B cell (primary cell): Measurements from ENCODE around the gene LDB3. TPM values are rescaled to one million over a fixed set of nuclear protein-coding genes. Genes with fewer than 3 reads are reported as not detected.

ENCODE experiments used
- ATAC-seq: fragments of 200-7000 bp; cut with Tn5 transposase; one replicate; pipeline ENCODE4 v1.10.0; 2021; ENCODE audit warnings: low read depth, mild to moderate bottlenecking, moderate number of reproducible peaks, moderate library complexity
- CTCF ChIA-PET: fragments of 350-600 bp; sonication (Branson Sonifier 250); formaldehyde crosslinking; loops from one replicate; lab custom pipeline; 2021; ENCODE audit warnings: antibody characterized with exemption, inconsistent platforms; lab: Charles Lee
- POLR2A ChIA-PET: fragments of 350-600 bp; sonication (Branson Sonifier 250); formaldehyde crosslinking; loops from one replicate; lab custom pipeline; 2021; ENCODE audit warnings: antibody characterized with exemption; lab: Charles Lee
- DNase-seq: peaks from one replicate; pipeline ENCODE4 v3.0.0; 2013
- H2AFZ ChIP-seq: 2 replicates; pipeline ENCODE4 v1.6.1; 2012; ENCODE audit warnings: mild to moderate bottlenecking, low read depth, low read length; ENCODE audit not compliant: insufficient read depth, poor library complexity, severe bottlenecking
- H3K27ac ChIP-seq, 2 donors: 1 replicate in 1 of 2; 2 replicates in 1 of 2; pipeline ENCODE4 v1.5.1; 2012 to 2013; ENCODE audit warnings: low read length in 2 of 2, mild to moderate bottlenecking in 2 of 2, moderate library complexity in 1 of 2
- H3K27me3 ChIP-seq, 4 experiments: fragments of 200-600 bp in 1 of 4; sonication (generic) in 1 of 4; replicated peaks in 1 of 4; 1 replicate in 2 of 4; 2 replicates in 2 of 4; pipeline versions ENCODE4 v1.6.1 to v1.7.0; 2013 to 2016; ENCODE audit warnings: low read length in 3 of 4, mild to moderate bottlenecking in 2 of 4, mixed read lengths in 1 of 4, moderate library complexity in 1 of 4; ENCODE audit not compliant: insufficient read depth in 4 of 4, control insufficient read depth in 3 of 4; ENCODE audit errors: control extremely low read depth in 1 of 4
- H3K36me3 ChIP-seq, 2 experiments: replicated peaks in 1 of 2; 1 replicate in 1 of 2; 2 replicates in 1 of 2; pipeline versions ENCODE4 v1.6.1 to v1.7.1; 2013; ENCODE audit warnings: low read length in 1 of 2; ENCODE audit not compliant: insufficient read depth in 2 of 2, control insufficient read depth in 1 of 2; ENCODE audit errors: control extremely low read depth in 1 of 2, extremely low read depth in 1 of 2
- H3K4me1 ChIP-seq, 2 donors: fragments of 200-600 bp in 1 of 2; sonication (generic) in 1 of 2; 1 replicate in 1 of 2; 2 replicates in 1 of 2; pipeline versions ENCODE4 v1.5.1 to v1.6.1; 2013 to 2017; ENCODE audit warnings: low read length in 2 of 2; ENCODE audit not compliant: control insufficient read depth in 2 of 2, insufficient read depth in 2 of 2
- H3K4me2 ChIP-seq: replicated peaks from 2 replicates; pipeline ENCODE3; 2012; ENCODE audit warnings: mild to moderate bottlenecking, low read depth, low read length; ENCODE audit not compliant: poor library complexity, severe bottlenecking
- H3K4me3 ChIP-seq, 5 experiments: fragments of 200-600 bp in 1 of 5; sonication (generic) in 1 of 5; 1 replicate in 3 of 5; 2 replicates in 2 of 5; pipeline versions ENCODE4 v1.5.1 to v1.7.0; 2011 to 2016; ENCODE audit warnings: low read length in 4 of 5, mild to moderate bottlenecking in 4 of 5, low read depth in 2 of 5, control low read depth in 1 of 5, moderate library complexity in 1 of 5; ENCODE audit not compliant: insufficient read depth in 1 of 5; ENCODE audit errors: control extremely low read depth in 1 of 5, extremely low read depth in 1 of 5
- H3K79me2 ChIP-seq: fragments of 200-600 bp; sonication (generic); one replicate; pipeline ENCODE4 v1.6.0; 2016; ENCODE audit warnings: low read length; ENCODE audit not compliant: control insufficient read depth, insufficient read depth
- H3K9ac ChIP-seq: fragments of 200-600 bp; sonication (generic); 2 replicates; pipeline ENCODE4 v1.6.1; 2017; ENCODE audit warnings: mild to moderate bottlenecking, low read length, moderate library complexity
- H3K9me3 ChIP-seq, 3 donors: one replicate each; pipeline versions ENCODE4 v1.6.1 to v1.7.1; 2013; ENCODE audit warnings: low read length in 2 of 3; ENCODE audit not compliant: control insufficient read depth in 2 of 3, insufficient read depth in 1 of 3; ENCODE audit errors: control extremely low read depth in 1 of 3
- H4K20me1 ChIP-seq: 2 replicates; pipeline ENCODE4 v1.6.0; 2012; ENCODE audit warnings: mild to moderate bottlenecking, low read length; ENCODE audit not compliant: insufficient read depth, control insufficient read depth, poor library complexity, severe bottlenecking
- H3K27ac Mint-ChIP-seq: one replicate; pipeline ENCODE4 v1.8.0; 2021; ENCODE audit warnings: mixed read lengths
- H3K27me3 Mint-ChIP-seq: one replicate; pipeline ENCODE4 v1.8.0; 2021; ENCODE audit warnings: mixed read lengths
- H3K4me1 Mint-ChIP-seq: one replicate; pipeline ENCODE4 v1.8.0; 2021; ENCODE audit warnings: mixed read lengths
- H3K4me3 Mint-ChIP-seq: one replicate; pipeline ENCODE4 v1.8.0; 2021; ENCODE audit warnings: mixed read lengths
- H3K9me3 Mint-ChIP-seq: one replicate; pipeline ENCODE4 v1.8.0; 2022; ENCODE audit warnings: mixed read lengths; ENCODE audit not compliant: insufficient read depth
- EZH2 ChIP-seq: IDR thresholded peaks from 2 replicates; pipeline ENCODE4 v1.6.1; 2012; ENCODE audit warnings: borderline replicate concordance, low read depth, mild to moderate bottlenecking, moderate library complexity, low read length; ENCODE audit not compliant: insufficient read depth, poor library complexity, severe bottlenecking
- WGBS: methylation state at CpG from one replicate; pipeline ENCODE4 v1.1.5; 2013; ENCODE audit warnings: missing lambda C conversion rate; ENCODE audit not compliant: insufficient coverage; 5-methylcytosine and 5-hydroxymethylcytosine counted together
- intact Hi-C: fragments of 100-400 bp; cut with micrococcal nuclease; formaldehyde crosslinking; loops from one replicate; pipeline ENCODE4 v1.10.0; 2022
- polyA plus RNA-seq: library from polyadenylated mRNA; depleted of rRNA; stranded (reverse); fragments of >200 nt; gene quantifications from 2 replicates; pipeline ENCODE4 v1.2.3, GENCODE V29; 2012
- total RNA-seq, 2 donors: library from RNA; stranded (reverse); fragments of 120-200 nt in 1 of 2; gene quantifications; 1 replicate in 1 of 2; 2 replicates in 1 of 2; pipeline versions ENCODE4 v1.2.3 to v1.2.4, GENCODE V29; 2013 to 2022
- TF ChIP-seq, protein P1 (sequence below): fragments of 200-600 bp; IDR thresholded peaks from one replicate; pipeline ENCODE4 v1.8.0; 2022; ENCODE audit warnings: antibody characterized with exemption, mild to moderate bottlenecking

Gene LDB3
- total and polyA plus RNA-seq, 2 donors (not counting 1 experiment from before 2014, with no cell fraction given): 0.01 to 0.07 TPM

DNA sequence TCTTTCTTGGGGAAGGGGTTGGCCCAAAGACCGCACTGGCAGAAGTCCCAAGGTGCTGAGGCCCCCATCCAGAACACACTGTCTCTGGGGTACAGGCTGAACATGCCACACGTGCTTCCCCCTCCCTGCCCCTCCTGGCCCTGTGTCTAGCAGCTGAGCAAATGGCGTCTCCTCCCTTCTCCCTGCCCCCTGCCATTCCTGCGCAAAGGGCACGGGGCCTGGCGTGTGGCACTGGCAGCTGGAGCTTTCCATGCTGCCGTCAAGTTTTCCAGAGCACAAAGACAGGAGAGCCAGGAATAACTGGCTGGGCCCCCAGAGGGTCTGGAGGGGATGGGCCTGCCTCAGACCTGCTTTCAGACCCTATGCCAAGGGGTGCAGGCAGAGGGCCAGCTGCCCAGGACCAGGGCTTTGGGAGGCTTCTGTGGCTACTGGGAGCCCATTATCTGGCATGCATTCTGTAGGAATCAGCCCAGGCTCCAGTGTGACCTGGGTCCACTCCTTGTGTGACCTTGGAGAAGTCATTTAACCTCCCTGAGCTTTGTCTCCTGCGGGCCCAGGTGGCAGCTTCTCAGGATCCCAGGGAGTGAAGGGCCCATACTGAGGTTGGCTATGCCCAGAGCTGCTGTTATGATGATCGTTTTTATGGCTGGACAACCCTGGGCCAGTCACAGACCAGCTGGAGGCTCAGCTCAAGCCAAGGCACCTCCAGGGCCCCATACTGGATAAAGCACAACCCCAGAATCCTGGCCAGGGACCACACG lies 710 bp upstream of the LDB3 start:
- Histone ChIP-seq H2AFZ (no peak overlapping the region), H3K36me3 (no peaks in the 10 kb centered on the region), H3K27ac (no peak overlapping the region), H3K79me2 (no peaks in the 10 kb centered on the region), H3K4me3 (no peak overlapping the region), H3K9ac (no peak overlapping the region), H3K27me3 (peaks cover 0 to 2% (median 0%) of the 10 kb centered on the region in 4 experiments), H3K9me3 (no peaks in the 10 kb centered on the region), H3K4me1 (peaks cover 0 to 5% of the 10 kb centered on the region in 2 donors), H4K20me1 (no peaks in the 10 kb centered on the region), H3K4me2 (no peak overlapping the region)
- ChIA-PET CTCF (no interaction called here), POLR2A (no interaction called here)
- Mint-ChIP-seq H3K27ac (no peak overlapping the region), H3K9me3 (no peaks in the 10 kb centered on the region), H3K4me1 (peaks cover 6% of the 10 kb centered on the region), H3K27me3 (no peaks in the 10 kb centered on the region), H3K4me3 (no peak overlapping the region)
- intact Hi-C loops: no loop called here
- no peak for TF ChIP-seq EZH2
- TF ChIP-seq, protein P1, sequence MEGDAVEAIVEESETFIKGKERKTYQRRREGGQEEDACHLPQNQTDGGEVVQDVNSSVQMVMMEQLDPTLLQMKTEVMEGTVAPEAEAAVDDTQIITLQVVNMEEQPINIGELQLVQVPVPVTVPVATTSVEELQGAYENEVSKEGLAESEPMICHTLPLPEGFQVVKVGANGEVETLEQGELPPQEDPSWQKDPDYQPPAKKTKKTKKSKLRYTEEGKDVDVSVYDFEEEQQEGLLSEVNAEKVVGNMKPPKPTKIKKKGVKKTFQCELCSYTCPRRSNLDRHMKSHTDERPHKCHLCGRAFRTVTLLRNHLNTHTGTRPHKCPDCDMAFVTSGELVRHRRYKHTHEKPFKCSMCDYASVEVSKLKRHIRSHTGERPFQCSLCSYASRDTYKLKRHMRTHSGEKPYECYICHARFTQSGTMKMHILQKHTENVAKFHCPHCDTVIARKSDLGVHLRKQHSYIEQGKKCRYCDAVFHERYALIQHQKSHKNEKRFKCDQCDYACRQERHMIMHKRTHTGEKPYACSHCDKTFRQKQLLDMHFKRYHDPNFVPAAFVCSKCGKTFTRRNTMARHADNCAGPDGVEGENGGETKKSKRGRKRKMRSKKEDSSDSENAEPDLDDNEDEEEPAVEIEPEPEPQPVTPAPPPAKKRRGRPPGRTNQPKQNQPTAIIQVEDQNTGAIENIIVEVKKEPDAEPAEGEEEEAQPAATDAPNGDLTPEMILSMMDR: no peak
- no peak for DNase-seq
- WGBS: 92% methylated on average over 10 of the region's 10 CpGs
- no peak for ATAC-seq

DNA sequence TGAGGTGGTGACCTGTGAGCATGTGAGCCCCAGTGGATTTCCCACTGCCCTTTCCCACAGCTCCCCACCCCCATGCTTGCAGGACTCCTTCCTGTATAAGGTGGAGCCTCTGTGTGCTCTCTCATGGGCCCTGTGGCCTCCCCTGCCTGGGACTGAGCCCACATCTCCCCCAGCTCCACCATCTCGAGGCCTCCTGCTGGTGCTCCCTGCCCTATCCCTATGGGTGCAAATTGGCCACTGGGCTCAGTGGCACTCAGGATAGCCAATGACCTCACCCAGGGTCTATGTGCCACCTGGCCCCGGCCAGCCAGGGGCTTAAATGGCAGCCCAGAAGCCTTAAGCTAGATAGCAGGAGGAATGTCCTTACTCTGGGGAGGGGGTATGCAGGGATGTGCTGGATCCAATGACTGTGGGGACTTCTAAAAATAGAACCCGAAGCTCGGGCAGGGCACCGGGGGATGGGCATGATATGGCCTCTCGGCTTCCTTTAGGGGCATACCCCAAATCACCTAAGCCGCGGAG lies 2.0 kb downstream of the LDB3 start:
- no peaks in the 10 kb centered on the region for H4K20me1 ChIP-seq
- no peaks in the 10 kb centered on the region for H3K9me3 ChIP-seq
- TF ChIP-seq EZH2: no peak
- TF ChIP-seq, protein P1: no peak
- peaks cover 0 to 3% (median under 1%) of the 10 kb centered on the region in 4 experiments for H3K27me3 ChIP-seq
- H3K4me1 ChIP-seq: peaks cover 0 to 5% of the 10 kb centered on the region in 2 donors
- no peak for ATAC-seq
- no peak for DNase-seq
- no peak overlapping the region for H2AFZ ChIP-seq
- peaks cover 6% of the 10 kb centered on the region for H3K4me1 Mint-ChIP-seq
- no peak overlapping the region for H3K4me3 ChIP-seq
- peaks cover 1% of the 10 kb centered on the region for H3K27me3 Mint-ChIP-seq
- no peaks in the 10 kb centered on the region for H3K9me3 Mint-ChIP-seq
- no peak overlapping the region for H3K27ac Mint-ChIP-seq
- H3K4me2 ChIP-seq: no peak overlapping the region
- H3K9ac ChIP-seq: no peak overlapping the region
- ChIA-PET POLR2A (no interaction called here), CTCF (no interaction called here)
- WGBS: 89% methylated on average over 6 of the region's 8 CpGs
- no peak overlapping the region for H3K4me3 Mint-ChIP-seq
- intact Hi-C loops: no loop called here
- no peak overlapping the region for H3K27ac ChIP-seq
- no peaks in the 10 kb centered on the region for H3K36me3 ChIP-seq
- H3K79me2 ChIP-seq: no peaks in the 10 kb centered on the region
